ENCODE data around the gene PROZ.

PROZ gene

DNA sequence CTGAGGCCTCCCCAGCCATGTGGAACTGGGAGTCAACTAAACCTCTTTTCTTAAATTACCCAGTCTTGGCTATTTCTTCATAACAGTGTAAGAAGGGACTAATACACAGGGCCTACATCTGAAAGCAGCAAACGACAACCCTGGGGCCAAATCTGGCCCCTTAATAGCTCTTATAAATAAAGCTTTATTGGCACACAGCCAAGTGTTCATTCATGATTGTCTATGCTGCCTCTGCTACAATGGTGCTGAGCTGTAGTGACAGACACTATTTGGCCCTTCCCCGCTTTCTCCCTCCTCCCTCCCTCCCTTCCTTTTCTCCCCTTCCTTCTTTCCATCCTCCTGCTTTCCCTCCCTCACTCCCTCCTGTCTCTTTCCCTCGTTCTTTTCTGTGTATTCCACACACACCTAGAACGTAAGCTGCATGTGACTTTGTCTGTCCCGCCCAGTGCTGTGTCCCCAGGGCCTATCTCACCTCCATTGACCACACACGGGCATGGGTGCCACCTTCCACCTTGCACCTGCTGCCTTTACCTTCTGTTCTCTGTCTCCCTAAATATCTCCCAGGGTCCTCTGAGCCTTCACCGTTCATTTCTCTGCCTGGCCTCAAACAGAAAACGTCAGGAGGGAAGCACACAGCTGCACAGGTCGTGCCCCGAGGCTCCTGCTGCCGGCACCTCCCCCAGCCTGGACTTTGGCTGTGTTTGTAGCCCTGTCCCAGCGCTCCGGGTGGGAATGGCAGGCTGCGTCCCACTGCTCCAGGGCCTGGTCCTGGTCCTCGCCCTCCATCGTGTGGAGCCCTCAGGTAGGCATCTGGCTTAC, at the start of gene PROZ (continued):
- TF ChIP-seq ZNF341 (tag by site-specific recombination; IDR thresholded peaks at IDR 0.05; ENCODE audit: low read depth): peak; percentile 78
- 0 out of 2 replicates have a peak, but pooled peaks have one; percentile 44 for TF ChIP-seq ZNF670 (tag by site-specific recombination; IDR thresholded peaks at IDR 0.05; ENCODE audit: low read depth)
- no peak for TF ChIP-seq SETDB1 (IDR thresholded peaks at IDR 0.05; ENCODE audit: insufficient read length, low read length)
- TF ChIP-seq ZSCAN30 (tag by site-specific recombination; IDR thresholded peaks at IDR 0.05): 0 out of 2 replicates have a peak, but pooled peaks have one; percentile 18
- TF ChIP-seq ZNF830 (tag by site-specific recombination; IDR thresholded peaks at IDR 0.05; ENCODE audit: low read depth): 0 out of 2 replicates have a peak, but pooled peaks have one; percentile 59
- 0 out of 2 replicates have a peak, but pooled peaks have one; percentile 36 for TF ChIP-seq ZNF324 (tag by site-specific recombination; IDR thresholded peaks at IDR 0.05)
- TF ChIP-seq ZNF274 (IDR thresholded peaks at IDR 0.05; ENCODE audit: low read length): no peak
- no peak for TF ChIP-seq ZNF274 (tag by site-specific recombination; IDR thresholded peaks at IDR 0.05; ENCODE audit: borderline replicate concordance)
- no peak for TF ChIP-seq ZBTB11 (tag by site-specific recombination; conservative IDR thresholded peaks at IDR 0.05; ENCODE audit: low read depth)
- peak; percentile 44; the same call in 1 of the 2 replicates for TF ChIP-seq ZNF677 (tag by site-specific recombination; IDR thresholded peaks at IDR 0.05)
- no peak for TF ChIP-seq ZNF423 (tag by site-specific recombination; IDR thresholded peaks at IDR 0.05)
- TF ChIP-seq ZNF335 (tag by site-specific recombination; conservative IDR thresholded peaks at IDR 0.05): no peak
- TF ChIP-seq ZNF624 (tag by site-specific recombination; IDR thresholded peaks at IDR 0.05): peak; percentile 74; the same call in 1 of the 2 replicates
- no peak for TF ChIP-seq ZNF623 (tag by site-specific recombination; IDR thresholded peaks at IDR 0.05)
- TF ChIP-seq ZNF544 (tag by site-specific recombination; IDR thresholded peaks at IDR 0.05): peak; percentile 81
- peak; percentile 16 for TF ChIP-seq SP7 (tag by site-specific recombination; IDR thresholded peaks at IDR 0.05)
- TF ChIP-seq ZBTB10 (tag by site-specific recombination; IDR thresholded peaks at IDR 0.05): no peak
- TF ChIP-seq ZNF629 (tag by site-specific recombination; IDR thresholded peaks at IDR 0.05): no peak
- TF ChIP-seq, protein P1, sequence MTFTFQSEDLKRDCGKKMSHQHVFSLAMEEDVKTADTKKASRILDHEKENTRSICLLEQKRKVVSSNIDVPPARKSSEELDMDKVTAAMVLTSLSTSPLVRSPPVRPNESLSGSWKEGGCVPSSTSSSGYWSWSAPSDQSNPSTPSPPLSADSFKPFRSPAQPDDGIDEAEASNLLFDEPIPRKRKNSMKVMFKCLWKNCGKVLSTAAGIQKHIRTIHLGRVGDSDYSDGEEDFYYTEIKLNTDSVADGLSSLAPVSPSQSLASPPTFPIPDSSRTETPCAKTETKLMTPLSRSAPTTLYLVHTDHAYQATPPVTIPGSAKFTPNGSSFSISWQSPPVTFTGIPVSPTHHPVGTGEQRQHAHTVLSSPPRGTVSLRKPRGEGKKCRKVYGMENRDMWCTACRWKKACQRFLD (tag by site-specific recombination; IDR thresholded peaks at IDR 0.05): no peak
- TF ChIP-seq ZFP41 (tag by site-specific recombination; IDR thresholded peaks at IDR 0.05; ENCODE audit: borderline replicate concordance): no peak
- no peak for TF ChIP-seq GLIS2 (tag by site-specific recombination; IDR thresholded peaks at IDR 0.05)
- peak; percentile 87 for TF ChIP-seq ZNF366 (tag by site-specific recombination; conservative IDR thresholded peaks at IDR 0.05)
- 0 out of 2 replicates have a peak, but pooled peaks have one; percentile 24 for TF ChIP-seq BCL11B (tag by site-specific recombination; IDR thresholded peaks at IDR 0.05; ENCODE audit: low read depth)
